Globus pallidus (tissue), 1 donor: ENCODE results near the gene JAK2.

Experiments
- DNase-seq: peaks from one replicate; pipeline ENCODE4 v3.0.0-alpha.2; 2015; ENCODE audit warnings: low spot score

JAK2 gene

GRCh38 chr9:5144217-5144616 lies 159.1 kb downstream of the JAK2 start:
- no peak for DNase-seq

DNA sequence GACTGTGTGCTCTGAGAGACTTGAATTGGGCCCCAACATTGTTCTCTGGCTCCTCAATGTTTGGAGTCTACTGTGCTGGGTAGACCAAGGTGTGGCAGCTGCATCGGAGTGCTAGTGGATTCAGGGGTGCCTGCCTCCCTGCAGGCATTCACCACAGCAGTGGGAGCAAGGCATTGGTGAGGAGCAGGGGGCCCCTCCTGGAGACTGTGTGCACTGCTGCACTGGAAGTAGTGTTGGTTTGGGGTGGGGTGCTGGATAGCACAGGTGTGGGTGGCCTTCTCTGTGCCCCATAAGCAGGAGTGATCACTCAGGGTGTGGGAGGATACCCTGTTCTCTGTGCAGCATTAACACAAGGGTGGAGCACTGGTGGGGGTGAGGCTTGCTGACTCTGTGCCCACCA lies 161.2 kb downstream of the JAK2 start:
- DNase-seq, result no peak
